HEK293 (cell line): Measurements from ENCODE around the gene FLNA.

Experiments
- CTCF ChIA-PET: fragments of 350-600 bp; formaldehyde crosslinking; extraction: SDS; loops from one replicate; lab custom pipeline; 2021; ENCODE audit warnings: antibody characterized with exemption; lab: Yijun Ruan, JAX
- POLR2A ChIA-PET: fragments of 300-600 bp; formaldehyde crosslinking; extraction: SDS; loops from one replicate; lab custom pipeline; 2020; ENCODE audit warnings: antibody characterized with exemption, inconsistent platforms; lab: Yijun Ruan, JAX
- H3K27ac ChIP-seq: fragments of 200-500 bp; sonication (Bioruptor generic); 2 replicates; pipeline ENCODE4 v1.5.1; 2014; ENCODE audit warnings: low read depth, low read length, control low read depth, inconsistent platforms; ENCODE audit errors: extremely low read depth
- H3K36me3 ChIP-seq, 2 experiments: fragments of 200-500 bp in 1 of 2; sonication (Bioruptor generic) in 1 of 2; 1 replicate in 1 of 2; 2 replicates in 1 of 2; pipeline ENCODE4 v1.5.1; 2014 to 2017; ENCODE audit warnings: inconsistent platforms in 2 of 2, low read length in 2 of 2; ENCODE audit not compliant: control insufficient read depth in 2 of 2, insufficient read depth in 1 of 2
- H3K4me1 ChIP-seq: fragments of 200-500 bp; sonication (Bioruptor generic); 2 replicates; pipeline ENCODE4 v1.5.1; 2014; ENCODE audit warnings: mild to moderate bottlenecking, low read length, inconsistent platforms; ENCODE audit not compliant: control insufficient read depth, insufficient read depth
- H3K4me3 ChIP-seq: 2 replicates; pipeline ENCODE4 v1.5.1; 2011; ENCODE audit warnings: low read depth, mild to moderate bottlenecking, control low read depth, low read length, moderate library complexity
- H3K9me3 ChIP-seq: fragments of 200-500 bp; sonication (Bioruptor generic); 2 replicates; pipeline ENCODE4 v1.5.1; 2014; ENCODE audit warnings: low read depth, low read length, inconsistent platforms; ENCODE audit not compliant: control insufficient read depth, insufficient read depth
- KLF10 ChIP-seq: fragments of 450-650 bp; IDR thresholded peaks from 2 replicates; pipeline ENCODE4 v1.5.1; 2018; ENCODE audit warnings: missing biosample characterization, mild to moderate bottlenecking, missing genetic modification characterization
- KLF8 ChIP-seq: fragments of 450-650 bp; formaldehyde crosslinking; IDR thresholded peaks from 2 replicates; pipeline ENCODE4 v1.5.1; 2016; ENCODE audit warnings: missing biosample characterization, missing genetic modification characterization
- ZBTB17 ChIP-seq: fragments of 450-650 bp; formaldehyde crosslinking; IDR thresholded peaks from 2 replicates; pipeline ENCODE4 v1.5.1; 2016; ENCODE audit warnings: missing biosample characterization, missing genetic modification characterization
- ZBTB8A ChIP-seq: fragments of 450-650 bp; formaldehyde crosslinking; IDR thresholded peaks from 2 replicates; pipeline ENCODE4 v1.5.1; 2016; ENCODE audit warnings: missing biosample characterization, missing genetic modification characterization
- ZNF146 ChIP-seq: fragments of 450-650 bp; formaldehyde crosslinking; IDR thresholded peaks from 2 replicates; pipeline ENCODE4 v1.5.1; 2016; ENCODE audit warnings: missing biosample characterization, missing genetic modification characterization
- ZNF157 ChIP-seq: fragments of 450-650 bp; formaldehyde crosslinking; IDR thresholded peaks from 2 replicates; pipeline ENCODE4 v1.5.1; 2016; ENCODE audit warnings: missing biosample characterization, missing genetic modification characterization
- ZNF184 ChIP-seq: fragments of 450-650 bp; IDR thresholded peaks from 2 replicates; pipeline ENCODE4 v1.5.1; 2018; ENCODE audit warnings: missing biosample characterization, mild to moderate bottlenecking, missing genetic modification characterization
- ZNF248 ChIP-seq: fragments of 450-650 bp; formaldehyde crosslinking; IDR thresholded peaks from 2 replicates; pipeline ENCODE4 v1.5.1; 2017; ENCODE audit warnings: missing biosample characterization, missing genetic modification characterization
- ZNF544 ChIP-seq: fragments of 450-650 bp; formaldehyde crosslinking; IDR thresholded peaks from 2 replicates; pipeline ENCODE4 v1.5.0; 2017; ENCODE audit warnings: missing biosample characterization, missing genetic modification characterization
- ZNF585B ChIP-seq: fragments of 450-650 bp; formaldehyde crosslinking; IDR thresholded peaks from 2 replicates; pipeline ENCODE4 v1.5.1; 2016; ENCODE audit warnings: missing biosample characterization, missing genetic modification characterization
- ZNF768 ChIP-seq: fragments of 450-650 bp; formaldehyde crosslinking; IDR thresholded peaks from 2 replicates; pipeline ENCODE4 v1.5.1; 2018; ENCODE audit warnings: missing biosample characterization, mild to moderate bottlenecking, missing genetic modification characterization
- TF ChIP-seq, protein P1 (sequence below): fragments of 450-650 bp; formaldehyde crosslinking; IDR thresholded peaks from 2 replicates; pipeline ENCODE4 v1.5.1; 2017; ENCODE audit warnings: missing biosample characterization, missing genetic modification characterization
- TF ChIP-seq, protein P2 (sequence below): fragments of 450-650 bp; formaldehyde crosslinking; IDR thresholded peaks from 2 replicates; pipeline ENCODE4 v1.5.1; 2016; ENCODE audit warnings: missing biosample characterization, missing genetic modification characterization
- TF ChIP-seq, protein P3 (sequence below): fragments of 450-650 bp; formaldehyde crosslinking; IDR thresholded peaks from 2 replicates; pipeline ENCODE4; 2016; ENCODE audit warnings: missing biosample characterization, missing genetic modification characterization
- TF ChIP-seq, protein P4 (sequence below): fragments of 450-650 bp; formaldehyde crosslinking; IDR thresholded peaks from 2 replicates; pipeline ENCODE4 v1.5.1; 2016; ENCODE audit warnings: missing biosample characterization, missing genetic modification characterization
- TF ChIP-seq, protein P5 (sequence below): fragments of 450-650 bp; formaldehyde crosslinking; IDR thresholded peaks from 2 replicates; pipeline ENCODE4 v1.5.1; 2016; ENCODE audit warnings: missing biosample characterization, missing genetic modification characterization
- TF ChIP-seq, protein P6 (sequence below): fragments of 450-650 bp; formaldehyde crosslinking; IDR thresholded peaks from 2 replicates; pipeline ENCODE4 v1.5.1; 2016; ENCODE audit warnings: missing biosample characterization, missing genetic modification characterization
- TF ChIP-seq, protein P7 (sequence below): fragments of 450-650 bp; formaldehyde crosslinking; IDR thresholded peaks from 2 replicates; pipeline ENCODE4 v1.5.1; 2016; ENCODE audit warnings: missing biosample characterization, missing genetic modification characterization

FLNA gene

DNA sequence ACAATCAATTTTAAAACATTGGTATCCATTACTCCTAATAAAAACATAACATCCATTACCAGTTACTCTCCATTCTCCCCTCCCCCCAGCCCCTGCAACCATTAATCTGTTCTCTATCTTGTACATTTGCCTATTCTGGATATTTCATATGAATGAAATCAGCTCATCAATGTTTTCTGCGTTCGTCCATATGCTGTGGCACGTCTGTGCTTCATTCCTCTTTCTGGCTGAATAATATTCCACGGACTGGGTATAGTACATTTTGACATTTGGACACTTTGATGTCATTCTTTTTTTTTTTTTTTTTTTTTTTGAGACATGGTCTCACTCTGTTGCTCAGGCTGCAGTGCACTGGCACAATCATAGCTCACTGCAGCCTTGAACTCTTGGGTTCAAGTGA lies 29.4 kb upstream of the FLNA start:
- no peak overlapping the region for H3K27ac ChIP-seq
- peaks cover 0 to 47% of the 10 kb centered on the region in 2 experiments; a peak in 1 of 3 replicates for H3K36me3 ChIP-seq
- no peaks in the 10 kb centered on the region; the same call in 1 of the 2 replicates for H3K4me1 ChIP-seq
- ChIA-PET POLR2A (interaction anchor here (0.7 to 6.5 kb wide), 2 partner anchors 7 to 131 kb away, joined by 3 to 57 read pairs; partner anchors contain the start of genes DNASE1L1 and TAFAZZIN), CTCF (no interaction called here)
- H3K4me3 ChIP-seq, result no peak overlapping the region
- H3K9me3 ChIP-seq, result no peaks in the 10 kb centered on the region
- TF ChIP-seq ZNF768 (tag by site-specific recombination) (no peak), ZNF157 (no peak), KLF10 (tag by site-specific recombination) (no peak), ZNF146 (peak; percentile 98), ZNF544 (tag by site-specific recombination) (no peak), ZNF184 (tag by site-specific recombination) (no peak), ZBTB17 (tag by site-specific recombination) (peak; percentile 56; the same call in 1 of the 2 replicates), ZBTB8A (no peak), ZNF248 (tag by site-specific recombination) (no peak)
- TF ChIP-seq, protein P1, sequence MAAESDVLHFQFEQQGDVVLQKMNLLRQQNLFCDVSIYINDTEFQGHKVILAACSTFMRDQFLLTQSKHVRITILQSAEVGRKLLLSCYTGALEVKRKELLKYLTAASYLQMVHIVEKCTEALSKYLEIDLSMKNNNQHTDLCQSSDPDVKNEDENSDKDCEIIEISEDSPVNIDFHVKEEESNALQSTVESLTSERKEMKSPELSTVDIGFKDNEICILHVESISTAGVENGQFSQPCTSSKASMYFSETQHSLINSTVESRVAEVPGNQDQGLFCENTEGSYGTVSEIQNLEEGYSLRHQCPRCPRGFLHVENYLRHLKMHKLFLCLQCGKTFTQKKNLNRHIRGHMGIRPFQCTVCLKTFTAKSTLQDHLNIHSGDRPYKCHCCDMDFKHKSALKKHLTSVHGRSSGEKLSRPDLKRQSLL, result no peak
- TF ChIP-seq, protein P2, sequence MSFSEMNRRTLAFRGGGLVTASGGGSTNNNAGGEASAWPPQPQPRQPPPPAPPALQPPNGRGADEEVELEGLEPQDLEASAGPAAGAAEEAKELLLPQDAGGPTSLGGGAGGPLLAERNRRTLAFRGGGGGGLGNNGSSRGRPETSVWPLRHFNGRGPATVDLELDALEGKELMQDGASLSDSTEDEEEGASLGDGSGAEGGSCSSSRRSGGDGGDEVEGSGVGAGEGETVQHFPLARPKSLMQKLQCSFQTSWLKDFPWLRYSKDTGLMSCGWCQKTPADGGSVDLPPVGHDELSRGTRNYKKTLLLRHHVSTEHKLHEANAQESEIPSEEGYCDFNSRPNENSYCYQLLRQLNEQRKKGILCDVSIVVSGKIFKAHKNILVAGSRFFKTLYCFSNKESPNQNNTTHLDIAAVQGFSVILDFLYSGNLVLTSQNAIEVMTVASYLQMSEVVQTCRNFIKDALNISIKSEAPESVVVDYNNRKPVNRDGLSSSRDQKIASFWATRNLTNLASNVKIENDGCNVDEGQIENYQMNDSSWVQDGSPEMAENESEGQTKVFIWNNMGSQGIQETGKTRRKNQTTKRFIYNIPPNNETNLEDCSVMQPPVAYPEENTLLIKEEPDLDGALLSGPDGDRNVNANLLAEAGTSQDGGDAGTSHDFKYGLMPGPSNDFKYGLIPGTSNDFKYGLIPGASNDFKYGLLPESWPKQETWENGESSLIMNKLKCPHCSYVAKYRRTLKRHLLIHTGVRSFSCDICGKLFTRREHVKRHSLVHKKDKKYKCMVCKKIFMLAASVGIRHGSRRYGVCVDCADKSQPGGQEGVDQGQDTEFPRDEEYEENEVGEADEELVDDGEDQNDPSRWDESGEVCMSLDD (tag by site-specific recombination), result no peak
- TF ChIP-seq, protein P3, sequence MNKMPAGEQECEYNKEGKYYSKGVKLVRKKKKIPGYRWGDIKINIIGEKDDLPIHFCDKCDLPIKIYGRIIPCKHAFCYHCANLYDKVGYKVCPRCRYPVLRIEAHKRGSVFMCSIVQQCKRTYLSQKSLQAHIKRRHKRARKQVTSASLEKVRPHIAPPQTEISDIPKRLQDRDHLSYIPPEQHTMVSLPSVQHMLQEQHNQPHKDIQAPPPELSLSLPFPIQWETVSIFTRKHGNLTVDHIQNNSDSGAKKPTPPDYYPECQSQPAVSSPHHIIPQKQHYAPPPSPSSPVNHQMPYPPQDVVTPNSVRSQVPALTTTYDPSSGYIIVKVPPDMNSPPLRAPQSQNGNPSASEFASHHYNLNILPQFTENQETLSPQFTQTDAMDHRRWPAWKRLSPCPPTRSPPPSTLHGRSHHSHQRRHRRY (tag by site-specific recombination), result no peak
- TF ChIP-seq, protein P4, sequence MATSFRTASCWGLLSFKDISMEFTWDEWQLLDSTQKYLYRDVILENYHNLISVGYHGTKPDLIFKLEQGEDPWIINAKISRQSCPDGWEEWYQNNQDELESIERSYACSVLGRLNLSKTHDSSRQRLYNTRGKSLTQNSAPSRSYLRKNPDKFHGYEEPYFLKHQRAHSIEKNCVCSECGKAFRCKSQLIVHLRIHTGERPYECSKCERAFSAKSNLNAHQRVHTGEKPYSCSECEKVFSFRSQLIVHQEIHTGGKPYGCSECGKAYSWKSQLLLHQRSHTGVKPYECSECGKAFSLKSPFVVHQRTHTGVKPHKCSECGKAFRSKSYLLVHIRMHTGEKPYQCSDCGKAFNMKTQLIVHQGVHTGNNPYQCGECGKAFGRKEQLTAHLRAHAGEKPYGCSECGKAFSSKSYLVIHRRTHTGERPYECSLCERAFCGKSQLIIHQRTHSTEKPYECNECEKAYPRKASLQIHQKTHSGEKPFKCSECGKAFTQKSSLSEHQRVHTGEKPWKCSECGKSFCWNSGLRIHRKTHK (tag by site-specific recombination), result no peak
- TF ChIP-seq, protein P5, sequence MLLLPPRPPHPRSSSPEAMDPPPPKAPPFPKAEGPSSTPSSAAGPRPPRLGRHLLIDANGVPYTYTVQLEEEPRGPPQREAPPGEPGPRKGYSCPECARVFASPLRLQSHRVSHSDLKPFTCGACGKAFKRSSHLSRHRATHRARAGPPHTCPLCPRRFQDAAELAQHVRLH, result peak; percentile 64; the same call in 1 of the 2 replicates
- TF ChIP-seq, protein P6, sequence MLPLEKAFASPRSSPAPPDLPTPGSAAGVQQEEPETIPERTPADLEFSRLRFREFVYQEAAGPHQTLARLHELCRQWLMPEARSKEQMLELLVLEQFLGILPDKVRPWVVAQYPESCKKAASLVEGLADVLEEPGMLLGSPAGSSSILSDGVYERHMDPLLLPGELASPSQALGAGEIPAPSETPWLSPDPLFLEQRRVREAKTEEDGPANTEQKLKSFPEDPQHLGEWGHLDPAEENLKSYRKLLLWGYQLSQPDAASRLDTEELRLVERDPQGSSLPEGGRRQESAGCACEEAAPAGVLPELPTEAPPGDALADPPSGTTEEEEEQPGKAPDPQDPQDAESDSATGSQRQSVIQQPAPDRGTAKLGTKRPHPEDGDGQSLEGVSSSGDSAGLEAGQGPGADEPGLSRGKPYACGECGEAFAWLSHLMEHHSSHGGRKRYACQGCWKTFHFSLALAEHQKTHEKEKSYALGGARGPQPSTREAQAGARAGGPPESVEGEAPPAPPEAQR, result no peak

DNA sequence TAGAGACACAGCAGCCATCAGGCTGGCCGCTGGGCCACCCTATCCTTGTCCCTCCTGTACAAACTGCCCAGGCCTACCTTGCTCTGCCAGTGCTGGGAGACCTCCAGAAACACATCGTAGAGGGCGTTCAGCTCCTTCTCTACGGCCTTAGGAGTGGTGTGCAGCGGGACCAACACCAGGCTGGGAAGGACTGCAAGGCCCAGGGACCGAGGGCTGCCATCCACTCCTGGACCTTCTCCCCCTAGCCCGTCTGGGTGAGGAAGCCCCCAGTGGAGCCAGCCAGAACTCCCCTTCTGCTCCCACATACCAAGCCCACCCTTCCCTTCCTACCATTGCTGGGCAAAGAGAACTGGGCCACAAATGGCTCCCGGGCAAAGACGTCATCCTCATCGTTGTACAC lies 28.8 kb upstream of the FLNA start:
- H3K4me1 ChIP-seq, result no peaks in the 10 kb centered on the region
- POLR2A ChIA-PET, result interaction anchor here (0.7 to 6.5 kb wide), 4 partner anchors 7 to 131 kb away, joined by 3 to 57 read pairs (median 4); partner anchors contain the start of genes DNASE1L1, PLXNA3 and TAFAZZIN
- TF ChIP-seq KLF8 (tag by site-specific recombination) (no peak), ZNF585B (no peak)
- TF ChIP-seq, protein P7, sequence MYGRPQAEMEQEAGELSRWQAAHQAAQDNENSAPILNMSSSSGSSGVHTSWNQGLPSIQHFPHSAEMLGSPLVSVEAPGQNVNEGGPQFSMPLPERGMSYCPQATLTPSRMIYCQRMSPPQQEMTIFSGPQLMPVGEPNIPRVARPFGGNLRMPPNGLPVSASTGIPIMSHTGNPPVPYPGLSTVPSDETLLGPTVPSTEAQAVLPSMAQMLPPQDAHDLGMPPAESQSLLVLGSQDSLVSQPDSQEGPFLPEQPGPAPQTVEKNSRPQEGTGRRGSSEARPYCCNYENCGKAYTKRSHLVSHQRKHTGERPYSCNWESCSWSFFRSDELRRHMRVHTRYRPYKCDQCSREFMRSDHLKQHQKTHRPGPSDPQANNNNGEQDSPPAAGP (tag by site-specific recombination), result no peak
- H3K36me3 ChIP-seq, result peaks cover 0 to 44% of the 10 kb centered on the region in 2 experiments; a peak in 1 of 3 replicates
- no peak overlapping the region for H3K4me3 ChIP-seq
- CTCF ChIA-PET, result interaction anchor here (1.1 kb wide), 1 partner anchor 29 kb away, joined by 3 read pairs; the partner anchor contains the start of gene FLNA
- no peaks in the 10 kb centered on the region for H3K9me3 ChIP-seq
- no peak overlapping the region for H3K27ac ChIP-seq
